Measurements from ENCODE around the gene OR56B4.

DNA sequence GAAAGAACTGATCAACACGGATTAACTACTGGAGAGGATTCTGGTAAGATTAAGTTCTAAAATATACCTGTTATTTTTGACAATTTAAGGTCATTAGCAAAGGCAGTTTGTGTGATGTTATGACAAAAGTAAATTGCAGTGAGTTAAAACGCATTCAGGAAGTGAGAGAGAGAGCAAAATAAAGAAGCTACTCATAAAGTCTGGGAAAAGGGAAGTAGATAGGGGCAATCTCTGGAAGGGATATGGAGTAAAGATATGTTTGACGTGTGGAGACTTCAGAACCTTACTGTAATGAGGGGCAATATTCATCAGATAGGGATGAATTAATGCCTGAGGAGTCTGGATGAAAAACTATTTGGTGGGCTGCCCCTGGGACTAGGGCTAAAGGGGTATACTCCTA is 16.8 kb downstream of the OR56B4 start:
- TF ChIP-seq POLR2AphosphoS5 (IDR thresholded peaks at IDR 0.05), result no peak
- no peak for TF ChIP-seq POLR2A (IDR thresholded peaks at IDR 0.05)
- TF ChIP-seq, protein P1, sequence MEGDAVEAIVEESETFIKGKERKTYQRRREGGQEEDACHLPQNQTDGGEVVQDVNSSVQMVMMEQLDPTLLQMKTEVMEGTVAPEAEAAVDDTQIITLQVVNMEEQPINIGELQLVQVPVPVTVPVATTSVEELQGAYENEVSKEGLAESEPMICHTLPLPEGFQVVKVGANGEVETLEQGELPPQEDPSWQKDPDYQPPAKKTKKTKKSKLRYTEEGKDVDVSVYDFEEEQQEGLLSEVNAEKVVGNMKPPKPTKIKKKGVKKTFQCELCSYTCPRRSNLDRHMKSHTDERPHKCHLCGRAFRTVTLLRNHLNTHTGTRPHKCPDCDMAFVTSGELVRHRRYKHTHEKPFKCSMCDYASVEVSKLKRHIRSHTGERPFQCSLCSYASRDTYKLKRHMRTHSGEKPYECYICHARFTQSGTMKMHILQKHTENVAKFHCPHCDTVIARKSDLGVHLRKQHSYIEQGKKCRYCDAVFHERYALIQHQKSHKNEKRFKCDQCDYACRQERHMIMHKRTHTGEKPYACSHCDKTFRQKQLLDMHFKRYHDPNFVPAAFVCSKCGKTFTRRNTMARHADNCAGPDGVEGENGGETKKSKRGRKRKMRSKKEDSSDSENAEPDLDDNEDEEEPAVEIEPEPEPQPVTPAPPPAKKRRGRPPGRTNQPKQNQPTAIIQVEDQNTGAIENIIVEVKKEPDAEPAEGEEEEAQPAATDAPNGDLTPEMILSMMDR (IDR thresholded peaks at IDR 0.05), result no peak
- TF ChIP-seq EP300 (IDR thresholded peaks at IDR 0.05), result no peak
